IMR-90 (cell line): ENCODE data around the gene SLC16A2. TPM values are rescaled to one million over a fixed set of nuclear protein-coding genes. Genes with fewer than 3 reads are reported as not detected.

ENCODE experiments used
- ATAC-seq: fragments of 200-7000 bp; cut with Tn5 transposase; 2 replicates; pipeline ENCODE4 v1.9.1; 2020; ENCODE audit warnings: low read depth, mild to moderate bottlenecking, moderate library complexity
- BruUV-seq: library from RNA; stranded (reverse); fragments of 400-500 nt; replicated peaks from 2 replicates; lab custom pipeline; 2021; lab: Mats Ljungman, UMichigan
- CTCF ChIA-PET: fragments of 300-600 bp; formaldehyde crosslinking; extraction: SDS; loops from one replicate; lab custom pipeline; 2021; ENCODE audit warnings: antibody characterized with exemption; lab: Yijun Ruan, JAX
- POLR2A ChIA-PET: fragments of 300-600 bp; sonication (Branson Sonifier 250); formaldehyde crosslinking; loops from one replicate; lab custom pipeline; 2022; ENCODE audit warnings: antibody characterized with exemption; ENCODE audit not compliant: unreplicated experiment; lab: Charles Lee
- DNase-seq: peaks from one replicate; pipeline ENCODE4 v3.0.0; 2013
- H2AFZ ChIP-seq: replicated peaks from 2 replicates; pipeline ENCODE3; 2013; ENCODE audit warnings: low read length, mild to moderate bottlenecking; ENCODE audit not compliant: poor library complexity
- H2AK5ac ChIP-seq: 2 replicates; pipeline ENCODE4 v1.6.1; 2013; ENCODE audit warnings: low read depth, low read length, inconsistent platforms
- H2AK9ac ChIP-seq: replicated peaks from 2 replicates; pipeline ENCODE3; 2013; ENCODE audit warnings: mild to moderate bottlenecking, low read depth, low read length, moderate library complexity; ENCODE audit not compliant: poor library complexity
- H2BK120ac ChIP-seq: 2 replicates; pipeline ENCODE4 v1.6.1; 2013; ENCODE audit warnings: low read depth, low read length, inconsistent platforms
- H2BK15ac ChIP-seq: 3 replicates; pipeline ENCODE4 v1.6.1; 2013; ENCODE audit warnings: low read depth, low read length, inconsistent platforms
- H2BK20ac ChIP-seq: 2 replicates; pipeline ENCODE4 v1.6.1; 2013; ENCODE audit warnings: low read depth, mild to moderate bottlenecking, inconsistent platforms, low read length, moderate library complexity
- H2BK5ac ChIP-seq: 2 replicates; pipeline ENCODE4 v1.6.1; 2013; ENCODE audit warnings: mild to moderate bottlenecking, low read depth, low read length, inconsistent platforms; ENCODE audit not compliant: poor library complexity, severe bottlenecking
- H3K14ac ChIP-seq: replicated peaks from 2 replicates; pipeline ENCODE4 v1.6.1; 2013; ENCODE audit warnings: low read depth, low read length, inconsistent platforms
- H3K18ac ChIP-seq: 2 replicates; pipeline ENCODE4 v1.6.1; 2013; ENCODE audit warnings: low read depth, low read length, control low read depth
- H3K23ac ChIP-seq: 2 replicates; pipeline ENCODE4 v1.6.1; 2013; ENCODE audit warnings: low read depth, low read length, inconsistent platforms
- H3K27ac ChIP-seq: 2 replicates; pipeline ENCODE4 v1.5.1; 2013; ENCODE audit warnings: mild to moderate bottlenecking, control low read depth, low read length; ENCODE audit not compliant: insufficient read depth
- H3K27me3 ChIP-seq: 2 replicates; pipeline ENCODE4 v1.6.1; 2013; ENCODE audit warnings: low read length; ENCODE audit not compliant: control insufficient read depth, insufficient read depth
- H3K36me3 ChIP-seq: 2 replicates; pipeline ENCODE4 v1.6.1; 2013; ENCODE audit warnings: low read length, mixed read lengths; ENCODE audit not compliant: control insufficient read depth, insufficient read depth
- H3K4ac ChIP-seq: 2 replicates; pipeline ENCODE4 v1.6.1; 2013; ENCODE audit warnings: low read depth, low read length, inconsistent platforms
- H3K4me1 ChIP-seq: 2 replicates; pipeline ENCODE4 v1.6.1; 2013; ENCODE audit warnings: low read length, mixed read lengths; ENCODE audit not compliant: control insufficient read depth, insufficient read depth
- H3K4me2 ChIP-seq: 2 replicates; pipeline ENCODE4 v1.6.1; 2013; ENCODE audit warnings: low read depth, mild to moderate bottlenecking, control low read depth, low read length, moderate library complexity
- H3K4me3 ChIP-seq: 2 replicates; pipeline ENCODE4 v1.5.1; 2013; ENCODE audit warnings: low read depth, mild to moderate bottlenecking, control low read depth, low read length, moderate library complexity; ENCODE audit not compliant: insufficient read depth
- H3K56ac ChIP-seq: 2 replicates; pipeline ENCODE4 v1.6.1; 2013; ENCODE audit warnings: low read length, inconsistent platforms; ENCODE audit not compliant: insufficient read depth; ENCODE audit errors: extremely low read depth
- H3K79me1 ChIP-seq, 2 experiments: 2 replicates each; pipeline ENCODE4 v1.6.1; 2013; ENCODE audit warnings: low read length in 2 of 2, inconsistent platforms in 1 of 2, low read depth in 1 of 2
- H3K9ac ChIP-seq: 2 replicates; pipeline ENCODE4 v1.6.1; 2013; ENCODE audit warnings: low read depth, low read length, control low read depth
- H3K9me1 ChIP-seq: 2 replicates; pipeline ENCODE4 v1.6.1; 2013; ENCODE audit warnings: low read length, inconsistent platforms; ENCODE audit not compliant: insufficient read depth
- H3K9me3 ChIP-seq: 2 replicates; pipeline ENCODE4 v1.6.1; 2013; ENCODE audit warnings: low read length; ENCODE audit not compliant: control insufficient read depth, insufficient read depth
- H4K20me1 ChIP-seq: 2 replicates; pipeline ENCODE4 v1.6.1; 2013; ENCODE audit warnings: low read length, inconsistent platforms; ENCODE audit not compliant: insufficient read depth
- H4K5ac ChIP-seq: 2 replicates; pipeline ENCODE4 v1.6.1; 2013; ENCODE audit warnings: mild to moderate bottlenecking, low read depth, low read length, control low read depth
- H4K8ac ChIP-seq, 2 experiments: 2 replicates each; pipeline ENCODE4 v1.6.1; 2013; ENCODE audit warnings: low read depth in 2 of 2, low read length in 2 of 2, control low read depth in 1 of 2, inconsistent platforms in 1 of 2
- H4K91ac ChIP-seq: 2 replicates; pipeline ENCODE4 v1.6.1; 2013; ENCODE audit warnings: low read depth, low read length, inconsistent platforms; ENCODE audit not compliant: insufficient read depth
- BHLHE40 ChIP-seq: fragments of 150-350 bp; IDR thresholded peaks from 2 replicates; pipeline ENCODE4 v1.6.1; 2016; ENCODE audit warnings: mild to moderate bottlenecking, low read depth, low read length
- CEBPB ChIP-seq: IDR thresholded peaks from 2 replicates; pipeline ENCODE4 v1.6.1; 2012; ENCODE audit warnings: low read depth, low read length, improper control_type of control experiment
- CHD1 ChIP-seq: IDR thresholded peaks from 2 replicates; pipeline ENCODE4 v1.6.1; 2012; ENCODE audit warnings: low read depth, low read length, improper control_type of control experiment
- ELK1 ChIP-seq: fragments of 150-350 bp; IDR thresholded peaks from 2 replicates; pipeline ENCODE4 v1.6.1; 2016; ENCODE audit warnings: low read depth, mild to moderate bottlenecking, low read length, moderate library complexity, borderline replicate concordance
- FOS ChIP-seq: fragments of 150-350 bp; IDR thresholded peaks from 2 replicates; pipeline ENCODE4 v1.6.1; 2016; ENCODE audit warnings: low read depth, low read length
- MAFK ChIP-seq: IDR thresholded peaks from 2 replicates; pipeline ENCODE4 v1.6.1; 2012; ENCODE audit warnings: low read depth, low read length, improper control_type of control experiment
- MAZ ChIP-seq: IDR thresholded peaks from 2 replicates; pipeline ENCODE4 v1.6.1; 2012; ENCODE audit warnings: low read depth, mild to moderate bottlenecking, low read length, improper control_type of control experiment, moderate library complexity, borderline replicate concordance
- MXI1 ChIP-seq: IDR thresholded peaks from 2 replicates; pipeline ENCODE4 v1.6.1; 2012; ENCODE audit warnings: low read depth, mild to moderate bottlenecking, low read length, moderate library complexity, borderline replicate concordance
- NFE2L2 ChIP-seq: fragments of 150-350 bp; IDR thresholded peaks from 2 replicates; pipeline ENCODE4 v1.6.1; 2016; ENCODE audit warnings: low read depth, mild to moderate bottlenecking, low read length
- POLR2A ChIP-seq: IDR thresholded peaks from 2 replicates; pipeline ENCODE4 v1.6.1; 2012; ENCODE audit warnings: mild to moderate bottlenecking, low read depth, low read length
- RAD21 ChIP-seq: IDR thresholded peaks from 2 replicates; pipeline ENCODE4 v1.6.1; 2012; ENCODE audit warnings: low read length, improper control_type of control experiment
- RCOR1 ChIP-seq: IDR thresholded peaks from 2 replicates; pipeline ENCODE4 v1.6.1; 2012; ENCODE audit warnings: mild to moderate bottlenecking, low read length, improper control_type of control experiment; ENCODE audit not compliant: insufficient replicate concordance
- RFX5 ChIP-seq: IDR thresholded peaks from 2 replicates; pipeline ENCODE4 v1.8.0; 2012; ENCODE audit warnings: low read depth, mild to moderate bottlenecking, low read length, moderate library complexity
- SMC3 ChIP-seq: fragments of 150-350 bp; IDR thresholded peaks from 2 replicates; pipeline ENCODE4 v1.6.1; 2016; ENCODE audit warnings: low read depth, mild to moderate bottlenecking, antibody characterized with exemption, low read length, moderate library complexity
- WGBS, 2 experiments: methylation state at CpG; one replicate each; pipeline versions ENCODE4 v1.1.5 to v1.1.7; 2013; ENCODE audit warnings: missing lambda C conversion rate in 2 of 2; ENCODE audit not compliant: insufficient read length in 1 of 2; ENCODE audit errors: extremely low coverage in 2 of 2; 5-methylcytosine and 5-hydroxymethylcytosine counted together
- dilution Hi-C: fragments of 300-500 bp; cut with HindIII; formaldehyde crosslinking; loops from one replicate; pipeline ENCODE4 v1.14.3; 2018; ENCODE audit warnings: low sequenced_read_pairs; ENCODE audit not compliant: unreplicated experiment
- in situ Hi-C: fragments of 300-500 bp; cut with MboI; formaldehyde crosslinking; loops from 3 replicates; pipeline ENCODE4 v1.14.3; 2019; ENCODE audit warnings: low sequenced_read_pairs, inconsistent platforms, mixed read lengths
- intact Hi-C: fragments of 100-400 bp; cut with micrococcal nuclease; formaldehyde crosslinking; loops from 2 replicates; pipeline ENCODE4 v1.10.0; 2022
- polyA plus RNA-seq, 3 experiments: library from polyadenylated mRNA; depleted of rRNA; stranded (reverse); fragments of >200 nt; gene quantifications; 2 replicates each; pipeline ENCODE4 v1.2.3, GENCODE V29; 2012; ENCODE audit warnings: low replicate concordance in 1 of 3
- total RNA-seq: library from RNA; depleted of rRNA; stranded (reverse); fragments of >200 nt; gene quantifications from 2 replicates; pipeline ENCODE4 v1.2.3, GENCODE V29; 2012
- TF ChIP-seq, protein P1 (sequence below): fragments of 150-350 bp; IDR thresholded peaks from 2 replicates; pipeline ENCODE4 v1.6.1; 2017; ENCODE audit warnings: mild to moderate bottlenecking, antibody characterized with exemption, low read length, low read depth
- TF ChIP-seq, protein P2 (sequence below): conservative IDR thresholded peaks from 2 replicates; pipeline ENCODE4 v1.5.1; 2012; ENCODE audit warnings: mild to moderate bottlenecking, low read depth, low read length, improper control_type of control experiment

The SLC16A2 gene
- total and polyA plus RNA-seq, 2 of the 4 experiments (the other 2 are of a cell fraction): 6.1 to 23.8 TPM

GRCh38 chrX:74515356-74515755 is 94.1 kb downstream of the SLC16A2 start:
- no peak overlapping the region for H2AK9ac ChIP-seq
- POLR2A ChIA-PET: no interaction called here
- no peak overlapping the region for H3K4ac ChIP-seq
- no peak overlapping the region for H3K18ac ChIP-seq
- no peak for ATAC-seq
- no peaks in the 10 kb centered on the region for H4K20me1 ChIP-seq
- no peak overlapping the region for H4K5ac ChIP-seq
- no peak overlapping the region for H2AFZ ChIP-seq
- BruUV-seq: no TSS peak
- H2BK120ac ChIP-seq: no peak overlapping the region
- no peak overlapping the region for H3K23ac ChIP-seq
- intact Hi-C loops (no loop called here), dilution Hi-C loops (no loop called here), in situ Hi-C loops (no loop called here)
- no peak overlapping the region for H2AK5ac ChIP-seq
- WGBS, 2 experiments: no CpG with 5 or more reads among the region's 2 CpGs
- CTCF ChIA-PET: no interaction called here
- peaks cover 1% of the 10 kb centered on the region; the same call in 1 of the 2 replicates for H3K27me3 ChIP-seq
- DNase-seq: no peak
- H3K4me2 ChIP-seq: no peak overlapping the region
- no peak overlapping the region for H4K8ac ChIP-seq
- H2BK15ac ChIP-seq: no peak overlapping the region
- H3K9me1 ChIP-seq: no peaks in the 10 kb centered on the region
- no peak overlapping the region for H4K91ac ChIP-seq
- H3K14ac ChIP-seq: no peak overlapping the region
- H3K9ac ChIP-seq: no peak overlapping the region
- H3K56ac ChIP-seq: no peak overlapping the region
- no peak overlapping the region for H3K4me3 ChIP-seq
- no peak overlapping the region for H2BK5ac ChIP-seq
- no peaks in the 10 kb centered on the region for H3K36me3 ChIP-seq
- no peak for TF ChIP-seq MXI1
- TF ChIP-seq, protein P1, sequence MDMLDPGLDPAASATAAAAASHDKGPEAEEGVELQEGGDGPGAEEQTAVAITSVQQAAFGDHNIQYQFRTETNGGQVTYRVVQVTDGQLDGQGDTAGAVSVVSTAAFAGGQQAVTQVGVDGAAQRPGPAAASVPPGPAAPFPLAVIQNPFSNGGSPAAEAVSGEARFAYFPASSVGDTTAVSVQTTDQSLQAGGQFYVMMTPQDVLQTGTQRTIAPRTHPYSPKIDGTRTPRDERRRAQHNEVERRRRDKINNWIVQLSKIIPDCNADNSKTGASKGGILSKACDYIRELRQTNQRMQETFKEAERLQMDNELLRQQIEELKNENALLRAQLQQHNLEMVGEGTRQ: no peak
- TF ChIP-seq MAZ: no peak
- no peak for TF ChIP-seq RAD21
- TF ChIP-seq MAFK: no peak
- no peak for TF ChIP-seq CHD1
- TF ChIP-seq, protein P2, sequence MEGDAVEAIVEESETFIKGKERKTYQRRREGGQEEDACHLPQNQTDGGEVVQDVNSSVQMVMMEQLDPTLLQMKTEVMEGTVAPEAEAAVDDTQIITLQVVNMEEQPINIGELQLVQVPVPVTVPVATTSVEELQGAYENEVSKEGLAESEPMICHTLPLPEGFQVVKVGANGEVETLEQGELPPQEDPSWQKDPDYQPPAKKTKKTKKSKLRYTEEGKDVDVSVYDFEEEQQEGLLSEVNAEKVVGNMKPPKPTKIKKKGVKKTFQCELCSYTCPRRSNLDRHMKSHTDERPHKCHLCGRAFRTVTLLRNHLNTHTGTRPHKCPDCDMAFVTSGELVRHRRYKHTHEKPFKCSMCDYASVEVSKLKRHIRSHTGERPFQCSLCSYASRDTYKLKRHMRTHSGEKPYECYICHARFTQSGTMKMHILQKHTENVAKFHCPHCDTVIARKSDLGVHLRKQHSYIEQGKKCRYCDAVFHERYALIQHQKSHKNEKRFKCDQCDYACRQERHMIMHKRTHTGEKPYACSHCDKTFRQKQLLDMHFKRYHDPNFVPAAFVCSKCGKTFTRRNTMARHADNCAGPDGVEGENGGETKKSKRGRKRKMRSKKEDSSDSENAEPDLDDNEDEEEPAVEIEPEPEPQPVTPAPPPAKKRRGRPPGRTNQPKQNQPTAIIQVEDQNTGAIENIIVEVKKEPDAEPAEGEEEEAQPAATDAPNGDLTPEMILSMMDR: no peak
- no peak for TF ChIP-seq POLR2A
- TF ChIP-seq ELK1: no peak
- TF ChIP-seq BHLHE40: no peak
- TF ChIP-seq NFE2L2: no peak
- TF ChIP-seq CEBPB: no peak
- TF ChIP-seq SMC3: no peak
- TF ChIP-seq RCOR1: no peak
- TF ChIP-seq RFX5: no peak
- no peak for TF ChIP-seq FOS
- no peak overlapping the region for H3K27ac ChIP-seq
- no peaks in the 10 kb centered on the region for H3K4me1 ChIP-seq
- H2BK20ac ChIP-seq: no peak overlapping the region
- no peaks in the 10 kb centered on the region for H3K9me3 ChIP-seq
- H3K79me1 ChIP-seq: no peaks in the 10 kb centered on the region
